DND-41 (cell line): Measurements from ENCODE around the gene ARMH3.
"Not testable (repeated sequence)": the region's sequence is repeated elsewhere in the genome, so short reads cannot be mapped to it uniquely, and the experiment has no call there.

Source experiments
- ATAC-seq: fragments of 200-7000 bp; cut with Tn5 transposase; 3 replicates; pipeline ENCODE4 v1.9.1; 2021; ENCODE audit warnings: low read depth; ENCODE audit not compliant: insufficient read depth
- DNase-seq: peaks from one replicate; pipeline ENCODE4 v3.0.0-alpha.2; 2020
- H2AFZ ChIP-seq: 2 replicates; pipeline ENCODE4 v1.6.0; 2012; ENCODE audit warnings: low read depth, low read length
- H3K27ac ChIP-seq: 2 replicates; pipeline ENCODE4 v1.5.1; 2012; ENCODE audit warnings: low read length, inconsistent platforms
- H3K27me3 ChIP-seq: fragments of 200-600 bp; sonication (generic); 2 replicates; pipeline ENCODE4 v1.6.0; 2012; ENCODE audit warnings: low read length, mild to moderate bottlenecking, inconsistent platforms; ENCODE audit not compliant: insufficient read depth, poor library complexity
- H3K36me3 ChIP-seq: 2 replicates; pipeline ENCODE4 v1.5.1; 2012; ENCODE audit warnings: low read length, inconsistent platforms; ENCODE audit not compliant: insufficient read depth
- H3K4me1 ChIP-seq: 2 replicates; pipeline ENCODE4 v1.5.1; 2012; ENCODE audit warnings: mild to moderate bottlenecking, low read length; ENCODE audit not compliant: insufficient read depth
- H3K4me2 ChIP-seq: 2 replicates; pipeline ENCODE4 v1.6.0; 2012; ENCODE audit warnings: mild to moderate bottlenecking, moderate library complexity, low read length, inconsistent platforms; ENCODE audit not compliant: insufficient read depth
- H3K4me3 ChIP-seq, 2 experiments: fragments of 200-600 bp in 1 of 2; shearing (Covaris generic) in 1 of 2; 2 replicates each; pipeline ENCODE4 v1.5.1; 2012 to 2016; ENCODE audit warnings: inconsistent platforms in 2 of 2, low read length in 2 of 2, mild to moderate bottlenecking in 2 of 2, low read depth in 1 of 2, moderate library complexity in 1 of 2
- H3K79me2 ChIP-seq: 2 replicates; pipeline ENCODE4 v1.6.0; 2012; ENCODE audit warnings: low read length, inconsistent platforms; ENCODE audit not compliant: insufficient read depth
- H3K9ac ChIP-seq: 2 replicates; pipeline ENCODE4 v1.6.0; 2012; ENCODE audit warnings: low read depth, mild to moderate bottlenecking, inconsistent platforms, low read length, moderate library complexity
- H3K9me3 ChIP-seq: 2 replicates; pipeline ENCODE4 v1.5.1; 2012; ENCODE audit warnings: low read length, moderate library complexity, mild to moderate bottlenecking, inconsistent platforms; ENCODE audit not compliant: insufficient read depth, severe bottlenecking
- H4K20me1 ChIP-seq: 2 replicates; pipeline ENCODE4 v1.6.0; 2012; ENCODE audit warnings: low read length; ENCODE audit not compliant: insufficient read depth
- CTCF ChIP-seq: IDR thresholded peaks from 2 replicates; pipeline ENCODE4 v1.5.1; 2012; ENCODE audit warnings: borderline replicate concordance, low read length, moderate library complexity, mild to moderate bottlenecking; ENCODE audit not compliant: poor library complexity, severe bottlenecking; ENCODE audit errors: extremely low read depth
- EZH2 ChIP-seq: IDR thresholded peaks from 3 replicates; pipeline ENCODE4 v1.6.1; 2012; ENCODE audit warnings: borderline replicate concordance, low read depth, mild to moderate bottlenecking, moderate library complexity, low read length, inconsistent platforms; ENCODE audit not compliant: severe bottlenecking

The ARMH3 gene

GRCh38 chr10:102040305-102041050, 15.5 kb downstream of the ARMH3 start:
- H3K27me3 ChIP-seq, result no peaks in the 10 kb centered on the region
- H3K79me2 ChIP-seq, result peaks cover 51% of the 10 kb centered on the region
- no peak overlapping the region for H3K27ac ChIP-seq
- H3K4me2 ChIP-seq, result no peak overlapping the region
- TF ChIP-seq EZH2 (no peak), CTCF (no peak)
- no peak for ATAC-seq
- no peak overlapping the region for H2AFZ ChIP-seq
- H4K20me1 ChIP-seq, result peaks cover 14% of the 10 kb centered on the region; the same call in 1 of the 2 replicates
- H3K4me3 ChIP-seq, result no peak overlapping the region
- no peaks in the 10 kb centered on the region for H3K4me1 ChIP-seq
- no peak overlapping the region for H3K9ac ChIP-seq
- peaks cover 28% of the 10 kb centered on the region for H3K36me3 ChIP-seq
- DNase-seq, result no peak
- H3K9me3 ChIP-seq, result no peaks in the 10 kb centered on the region

- no peaks in the 10 kb centered on the region for H3K4me1 ChIP-seq
- H3K4me2 ChIP-seq, result no peak overlapping the region
- TF ChIP-seq EZH2, result no peak
- no peak for TF ChIP-seq CTCF
- peaks cover 33% of the 10 kb centered on the region for H3K36me3 ChIP-seq
- no peaks in the 10 kb centered on the region for H3K27me3 ChIP-seq
- H2AFZ ChIP-seq, result no peak overlapping the region
- peaks cover 33% of the 10 kb centered on the region for H3K79me2 ChIP-seq
- no peak overlapping the region for H3K9ac ChIP-seq
- no peaks in the 10 kb centered on the region for H3K9me3 ChIP-seq
- DNase-seq, result no peak
- peaks cover 10% of the 10 kb centered on the region; the same call in 1 of the 2 replicates for H4K20me1 ChIP-seq
- H3K27ac ChIP-seq, result no peak overlapping the region
- no peak for ATAC-seq
- H3K4me3 ChIP-seq, result no peak overlapping the region
Measured at GRCh38 chr10:102038410-102038809, 17.6 kb downstream of the ARMH3 start.

DNA sequence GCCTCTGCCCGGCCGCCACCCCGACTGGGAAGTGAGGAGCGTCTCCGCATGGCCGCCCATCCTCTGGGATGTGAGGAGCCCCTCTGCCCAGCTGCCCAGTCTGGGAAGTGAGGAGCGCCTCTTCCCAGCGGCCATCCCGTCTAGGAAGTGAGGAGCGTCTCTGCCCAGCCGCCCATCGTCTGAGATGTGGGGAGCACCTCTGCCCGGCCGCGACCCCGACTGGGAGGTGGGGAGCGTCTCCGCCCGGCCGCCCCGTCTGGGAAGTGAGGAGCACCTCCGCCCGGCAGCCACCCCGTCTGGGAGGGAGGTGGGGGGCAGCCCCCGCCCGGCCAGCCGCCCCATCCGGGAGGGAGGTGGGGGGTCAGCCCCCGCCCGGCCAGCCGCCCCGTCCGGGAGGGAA, 20.2 kb downstream of the ARMH3 start:
- H3K9ac ChIP-seq, ATAC-seq, H3K27me3 ChIP-seq, H3K4me1 ChIP-seq, H2AFZ ChIP-seq, H3K9me3 ChIP-seq, H3K4me3 ChIP-seq, H3K27ac ChIP-seq, DNase-seq, H3K4me2 ChIP-seq: not testable (repeated sequence)
- Histone ChIP-seq H3K36me3 (peaks cover 47% of the 10 kb centered on the region), H3K79me2 (peaks cover 11% of the 10 kb centered on the region), H4K20me1 (peaks cover 10% of the 10 kb centered on the region; the same call in 1 of the 2 replicates)

GRCh38 chr10:102033787-102034186, 22.2 kb downstream of the ARMH3 start:
- H3K36me3 ChIP-seq, result peaks cover 50% of the 10 kb centered on the region
- H3K79me2 ChIP-seq, result no peaks in the 10 kb centered on the region
- H3K4me1 ChIP-seq, result no peaks in the 10 kb centered on the region
- no peak overlapping the region for H3K4me3 ChIP-seq
- DNase-seq (no peak), ATAC-seq (no peak)
- H3K27me3 ChIP-seq, result no peaks in the 10 kb centered on the region
- H4K20me1 ChIP-seq, result no peaks in the 10 kb centered on the region
- no peak overlapping the region for H3K9ac ChIP-seq
- TF ChIP-seq EZH2, result no peak
- TF ChIP-seq CTCF, result no peak
- no peak overlapping the region for H3K27ac ChIP-seq
- no peak overlapping the region for H3K4me2 ChIP-seq
- no peak overlapping the region for H2AFZ ChIP-seq
- no peaks in the 10 kb centered on the region for H3K9me3 ChIP-seq
